ENCODE results near the gene HMGB1. TPM values are rescaled to one million over a fixed set of nuclear protein-coding genes. Genes with fewer than 3 reads are reported as not detected.

The HMGB1 gene
- total and polyA plus RNA-seq, 2 experiments from 2014 or later: 727 to 2,970 TPM

GRCh38 chr13:30480292-30480950 lies 14.7 kb upstream of the HMGB1 start (continued):
- TF ChIP-seq ZNF462 (CRISPR knock-in tag; IDR thresholded peaks at IDR 0.05) (no peak), CREB1 (CRISPR knock-in tag; IDR thresholded peaks at IDR 0.05; ENCODE audit: low read depth) (no peak), EZH2 (IDR thresholded peaks at IDR 0.05; ENCODE audit: low read depth, unreplicated experiment) (no peak), ZNF114 (CRISPR knock-in tag; IDR thresholded peaks at IDR 0.05) (no peak), CTCF (conservative IDR thresholded peaks at IDR 0.05; ENCODE audit: low read depth in 2 of 2) (no peak), STAT1 (IDR thresholded peaks at IDR 0.05; ENCODE audit: unreplicated experiment) (no peak), POLR2AphosphoS5 (IDR thresholded peaks at IDR 0.05; ENCODE audit: low read depth) (no peak), NANOG (IDR thresholded peaks at IDR 0.05; ENCODE audit: borderline replicate concordance) (no peak), EZH2phosphoT487 (IDR thresholded peaks at IDR 0.05; ENCODE audit: unreplicated experiment) (no peak), ETS1 (IDR thresholded peaks at IDR 0.05) (no peak), ZNF331 (CRISPR knock-in tag; IDR thresholded peaks at IDR 0.05; ENCODE audit: low read depth) (no peak)
